Endothelial cell of umbilical vein (primary cell): ENCODE measurements around the gene STARD9.

Source experiments
- POLR2AphosphoS5 ChIP-seq: IDR thresholded peaks from 2 replicates; pipeline ENCODE4 v1.6.1; 2012; ENCODE audit warnings: low read depth, mild to moderate bottlenecking, control low read depth, low read length, moderate library complexity; ENCODE audit not compliant: insufficient read depth
- TF ChIP-seq, protein P1 (sequence below): IDR thresholded peaks from 2 replicates; pipeline ENCODE4 v1.6.1; 2011; ENCODE audit not compliant: insufficient read depth, insufficient read length

GRCh38 chr15:42711746-42712145 is 136.3 kb downstream of the STARD9 start:
- no peak for TF ChIP-seq POLR2AphosphoS5
- TF ChIP-seq, protein P1, sequence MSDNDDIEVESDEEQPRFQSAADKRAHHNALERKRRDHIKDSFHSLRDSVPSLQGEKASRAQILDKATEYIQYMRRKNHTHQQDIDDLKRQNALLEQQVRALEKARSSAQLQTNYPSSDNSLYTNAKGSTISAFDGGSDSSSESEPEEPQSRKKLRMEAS, result no peak
